Measurements from ENCODE around the gene THBS4.

The THBS4 gene

GRCh38 chr5:80031109-80031508 is 4.0 kb upstream of the THBS4 start:
- DNase-seq (ENCODE audit: low spot score in 2 of 2) (no peak), ATAC-seq (replicated peaks; ENCODE audit: extremely low read depth, poor library complexity, severe bottlenecking) (no peak)
- Mint-ChIP-seq H3K36me3 (ENCODE audit: insufficient read depth) (no peaks in the 10 kb centered on the region), H3K4me1 (no peaks in the 10 kb centered on the region), H3K27ac (ENCODE audit: low read depth) (no peak overlapping the region), H3K9me3 (no peaks in the 10 kb centered on the region), H3K4me3 (no peak overlapping the region), H3K27me3 (peaks cover 48% of the 10 kb centered on the region)

GRCh38 chr5:80033513-80033912 is 1.6 kb upstream of the THBS4 start:
- no peaks in the 10 kb centered on the region for H3K4me1 Mint-ChIP-seq
- ATAC-seq (replicated peaks; ENCODE audit: extremely low read depth, poor library complexity, severe bottlenecking) = no peak
- H3K36me3 Mint-ChIP-seq (ENCODE audit: insufficient read depth) = no peaks in the 10 kb centered on the region
- H3K27ac Mint-ChIP-seq (ENCODE audit: low read depth) = no peak overlapping the region
- no peak for DNase-seq (ENCODE audit: low spot score in 2 of 2)
- H3K9me3 Mint-ChIP-seq = no peaks in the 10 kb centered on the region
- H3K27me3 Mint-ChIP-seq = peaks cover 60% of the 10 kb centered on the region
- no peak overlapping the region for H3K4me3 Mint-ChIP-seq

GRCh38 chr5:80034559-80034958 is 589 bp upstream of the THBS4 start:
- no peak for ATAC-seq (replicated peaks; ENCODE audit: extremely low read depth, poor library complexity, severe bottlenecking)
- peaks cover 64% of the 10 kb centered on the region for H3K27me3 Mint-ChIP-seq
- H3K27ac Mint-ChIP-seq (ENCODE audit: low read depth) = no peak overlapping the region
- H3K36me3 Mint-ChIP-seq (ENCODE audit: insufficient read depth) = no peaks in the 10 kb centered on the region
- no peaks in the 10 kb centered on the region for H3K4me1 Mint-ChIP-seq
- no peaks in the 10 kb centered on the region for H3K9me3 Mint-ChIP-seq
- no peak for DNase-seq (ENCODE audit: low spot score in 2 of 2)
- no peak overlapping the region for H3K4me3 Mint-ChIP-seq

GRCh38 chr5:80035839-80036238 is 691 bp downstream of the THBS4 start:
- peaks cover 77% of the 10 kb centered on the region for H3K27me3 Mint-ChIP-seq
- no peaks in the 10 kb centered on the region for H3K36me3 Mint-ChIP-seq (ENCODE audit: insufficient read depth)
- H3K27ac Mint-ChIP-seq (ENCODE audit: low read depth) = no peak overlapping the region
- DNase-seq (ENCODE audit: low spot score in 2 of 2) (no peak), ATAC-seq (replicated peaks; ENCODE audit: extremely low read depth, poor library complexity, severe bottlenecking) (no peak)
- no peaks in the 10 kb centered on the region for H3K9me3 Mint-ChIP-seq
- H3K4me1 Mint-ChIP-seq = no peaks in the 10 kb centered on the region
- H3K4me3 Mint-ChIP-seq = no peak overlapping the region

- Mint-ChIP-seq H3K4me3 (no peak overlapping the region), H3K4me1 (no peaks in the 10 kb centered on the region), H3K9me3 (no peaks in the 10 kb centered on the region), H3K27ac (ENCODE audit: low read depth) (no peak overlapping the region), H3K27me3 (peaks cover 84% of the 10 kb centered on the region), H3K36me3 (ENCODE audit: insufficient read depth) (no peaks in the 10 kb centered on the region)
- ATAC-seq (replicated peaks; ENCODE audit: extremely low read depth, poor library complexity, severe bottlenecking) (no peak), DNase-seq (ENCODE audit: low spot score in 2 of 2) (no peak)
Measured at GRCh38 chr5:80036615-80037014, 1.5 kb downstream of the THBS4 start.

GRCh38 chr5:80037366-80037765 is 2.2 kb downstream of the THBS4 start:
- Mint-ChIP-seq H3K27me3 (peaks cover 87% of the 10 kb centered on the region), H3K9me3 (no peaks in the 10 kb centered on the region), H3K36me3 (ENCODE audit: insufficient read depth) (no peaks in the 10 kb centered on the region), H3K27ac (ENCODE audit: low read depth) (no peak overlapping the region), H3K4me3 (no peak overlapping the region), H3K4me1 (no peaks in the 10 kb centered on the region)
- ATAC-seq (replicated peaks; ENCODE audit: extremely low read depth, poor library complexity, severe bottlenecking) (no peak), DNase-seq (ENCODE audit: low spot score in 2 of 2) (no peak)

- H3K27me3 Mint-ChIP-seq = peaks cover 85% of the 10 kb centered on the region
- DNase-seq (ENCODE audit: low spot score in 2 of 2) (no peak), ATAC-seq (replicated peaks; ENCODE audit: extremely low read depth, poor library complexity, severe bottlenecking) (no peak)
- no peak overlapping the region for H3K4me3 Mint-ChIP-seq
- no peaks in the 10 kb centered on the region for H3K36me3 Mint-ChIP-seq (ENCODE audit: insufficient read depth)
- no peak overlapping the region for H3K27ac Mint-ChIP-seq (ENCODE audit: low read depth)
- no peaks in the 10 kb centered on the region for H3K9me3 Mint-ChIP-seq
- H3K4me1 Mint-ChIP-seq = no peaks in the 10 kb centered on the region
Measured at GRCh38 chr5:80039650-80040049, 4.5 kb downstream of the THBS4 start.

- no peak overlapping the region for H3K4me3 Mint-ChIP-seq
- H3K27ac Mint-ChIP-seq (ENCODE audit: low read depth) = no peak overlapping the region
- DNase-seq (ENCODE audit: low spot score in 2 of 2) (no peak), ATAC-seq (replicated peaks; ENCODE audit: extremely low read depth, poor library complexity, severe bottlenecking) (no peak)
- H3K27me3 Mint-ChIP-seq = peaks cover 90% of the 10 kb centered on the region
- H3K36me3 Mint-ChIP-seq (ENCODE audit: insufficient read depth) = peaks cover 2% of the 10 kb centered on the region
- no peaks in the 10 kb centered on the region for H3K4me1 Mint-ChIP-seq
- no peaks in the 10 kb centered on the region for H3K9me3 Mint-ChIP-seq
Measured at GRCh38 chr5:80041527-80041926, 6.4 kb downstream of the THBS4 start.

- Mint-ChIP-seq H3K27ac (ENCODE audit: low read depth) (no peak overlapping the region), H3K4me1 (no peaks in the 10 kb centered on the region), H3K4me3 (no peak overlapping the region), H3K27me3 (peaks cover 82% of the 10 kb centered on the region), H3K36me3 (ENCODE audit: insufficient read depth) (peaks cover 2% of the 10 kb centered on the region), H3K9me3 (no peaks in the 10 kb centered on the region)
- no peak for DNase-seq (ENCODE audit: low spot score in 2 of 2)
- no peak for ATAC-seq (replicated peaks; ENCODE audit: extremely low read depth, poor library complexity, severe bottlenecking)
Measured at GRCh38 chr5:80042330-80042729, 7.2 kb downstream of the THBS4 start.

GRCh38 chr5:80043187-80043586 is 8.0 kb downstream of the THBS4 start:
- no peaks in the 10 kb centered on the region for H3K4me1 Mint-ChIP-seq
- peaks cover 2% of the 10 kb centered on the region for H3K36me3 Mint-ChIP-seq (ENCODE audit: insufficient read depth)
- H3K9me3 Mint-ChIP-seq = no peaks in the 10 kb centered on the region
- peaks cover 78% of the 10 kb centered on the region for H3K27me3 Mint-ChIP-seq
- ATAC-seq (replicated peaks; ENCODE audit: extremely low read depth, poor library complexity, severe bottlenecking) (no peak), DNase-seq (ENCODE audit: low spot score in 2 of 2) (no peak)
- H3K4me3 Mint-ChIP-seq = no peak overlapping the region
- no peak overlapping the region for H3K27ac Mint-ChIP-seq (ENCODE audit: low read depth)

GRCh38 chr5:80048084-80048780 is 13.1 kb downstream of the THBS4 start:
- Mint-ChIP-seq H3K36me3 (ENCODE audit: insufficient read depth) (peaks cover 2% of the 10 kb centered on the region), H3K27me3 (peaks cover 52% of the 10 kb centered on the region), H3K9me3 (no peaks in the 10 kb centered on the region), H3K27ac (ENCODE audit: low read depth) (no peak overlapping the region), H3K4me1 (no peaks in the 10 kb centered on the region), H3K4me3 (no peak overlapping the region)
- ATAC-seq (replicated peaks; ENCODE audit: extremely low read depth, poor library complexity, severe bottlenecking) (no peak), DNase-seq (ENCODE audit: low spot score in 2 of 2) (no peak)

GRCh38 chr5:80052464-80052863 is 17.3 kb downstream of the THBS4 start:
- Mint-ChIP-seq H3K4me3 (no peak overlapping the region), H3K36me3 (ENCODE audit: insufficient read depth) (no peaks in the 10 kb centered on the region), H3K27ac (ENCODE audit: low read depth) (no peak overlapping the region), H3K27me3 (peaks cover 22% of the 10 kb centered on the region), H3K4me1 (no peaks in the 10 kb centered on the region), H3K9me3 (no peaks in the 10 kb centered on the region)
- no peak for DNase-seq (ENCODE audit: low spot score in 2 of 2)
- no peak for ATAC-seq (replicated peaks; ENCODE audit: extremely low read depth, poor library complexity, severe bottlenecking)

- H3K4me1 Mint-ChIP-seq = no peaks in the 10 kb centered on the region
- H3K27me3 Mint-ChIP-seq = peaks cover 19% of the 10 kb centered on the region
- no peak for DNase-seq (ENCODE audit: low spot score in 2 of 2)
- no peak overlapping the region for H3K4me3 Mint-ChIP-seq
- no peaks in the 10 kb centered on the region for H3K36me3 Mint-ChIP-seq (ENCODE audit: insufficient read depth)
- no peak overlapping the region for H3K27ac Mint-ChIP-seq (ENCODE audit: low read depth)
- ATAC-seq (replicated peaks; ENCODE audit: extremely low read depth, poor library complexity, severe bottlenecking) = no peak
- no peaks in the 10 kb centered on the region for H3K9me3 Mint-ChIP-seq
Measured at GRCh38 chr5:80054682-80055081, 19.5 kb downstream of the THBS4 start.

All from central memory CD8-positive, alpha-beta T cell (primary cell).